Osteocyte (in vitro differentiated cells): Measurements from ENCODE around the gene RAD54L. TPM values are rescaled to one million over a fixed set of nuclear protein-coding genes. Genes with fewer than 3 reads are reported as not detected.

Experiments
- DNase-seq: peaks from one replicate; pipeline ENCODE4 v3.0.0; 2021; ENCODE audit warnings: mixed read lengths; ENCODE audit not compliant: unreplicated experiment; ENCODE audit errors: extremely low spot score
- H3K27ac Mint-ChIP-seq: one replicate; pipeline ENCODE4 v1.8.0; 2021; ENCODE audit warnings: mild to moderate bottlenecking, mixed read lengths; ENCODE audit not compliant: unreplicated experiment
- H3K27me3 Mint-ChIP-seq: one replicate; pipeline ENCODE4 v1.8.0; 2021; ENCODE audit warnings: mixed read lengths; ENCODE audit not compliant: unreplicated experiment
- H3K36me3 Mint-ChIP-seq: one replicate; pipeline ENCODE4 v1.8.0; 2021; ENCODE audit warnings: mixed read lengths; ENCODE audit not compliant: unreplicated experiment
- H3K4me1 Mint-ChIP-seq: one replicate; pipeline ENCODE4 v1.8.0; 2021; ENCODE audit warnings: mixed read lengths; ENCODE audit not compliant: unreplicated experiment
- H3K4me3 Mint-ChIP-seq: one replicate; pipeline ENCODE4 v1.8.0; 2021; ENCODE audit warnings: mild to moderate bottlenecking, moderate library complexity, mixed read lengths; ENCODE audit not compliant: unreplicated experiment
- H3K9me3 Mint-ChIP-seq: one replicate; pipeline ENCODE4 v1.8.0; 2021; ENCODE audit warnings: mixed read lengths; ENCODE audit not compliant: unreplicated experiment
- total RNA-seq: library from RNA; stranded (reverse); gene quantifications from 2 replicates; pipeline ENCODE4 v1.2.1, GENCODE V29; 2021
- TF ChIP-seq, protein P1 (sequence below): fragments of 200-600 bp; sonication (generic); IDR thresholded peaks from 2 replicates; pipeline ENCODE4 v1.5.0; 2021; ENCODE audit warnings: antibody characterized with exemption, mild to moderate bottlenecking, moderate library complexity

RAD54L gene
- total RNA-seq, 1 donor from 2014 or later = 4.2 TPM

DNA sequence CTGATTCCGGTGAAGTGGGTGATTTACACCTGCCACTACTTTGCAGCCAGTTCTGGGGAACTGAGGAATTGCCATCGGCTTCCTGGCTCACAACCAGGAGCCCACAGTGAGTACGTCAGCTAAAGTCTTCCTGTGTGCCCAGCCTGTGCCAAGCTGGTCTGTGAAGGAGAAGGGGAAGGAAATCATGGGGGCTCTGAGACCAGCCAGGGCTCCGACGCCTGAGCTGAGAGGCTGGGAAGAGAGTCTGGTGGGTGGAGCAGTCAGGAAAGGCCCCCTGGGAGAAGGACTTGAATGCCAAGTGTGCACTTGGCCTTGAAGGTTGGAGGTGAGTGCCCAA is 43.2 kb upstream of the RAD54L start:
- Mint-ChIP-seq H3K4me3 (peak overlapping the region; percentile 96), H3K27me3 (no peaks in the 10 kb centered on the region), H3K27ac (peak overlapping the region; percentile 69), H3K36me3 (no peaks in the 10 kb centered on the region), H3K9me3 (no peaks in the 10 kb centered on the region), H3K4me1 (peaks cover 32% of the 10 kb centered on the region)
- TF ChIP-seq, protein P1, sequence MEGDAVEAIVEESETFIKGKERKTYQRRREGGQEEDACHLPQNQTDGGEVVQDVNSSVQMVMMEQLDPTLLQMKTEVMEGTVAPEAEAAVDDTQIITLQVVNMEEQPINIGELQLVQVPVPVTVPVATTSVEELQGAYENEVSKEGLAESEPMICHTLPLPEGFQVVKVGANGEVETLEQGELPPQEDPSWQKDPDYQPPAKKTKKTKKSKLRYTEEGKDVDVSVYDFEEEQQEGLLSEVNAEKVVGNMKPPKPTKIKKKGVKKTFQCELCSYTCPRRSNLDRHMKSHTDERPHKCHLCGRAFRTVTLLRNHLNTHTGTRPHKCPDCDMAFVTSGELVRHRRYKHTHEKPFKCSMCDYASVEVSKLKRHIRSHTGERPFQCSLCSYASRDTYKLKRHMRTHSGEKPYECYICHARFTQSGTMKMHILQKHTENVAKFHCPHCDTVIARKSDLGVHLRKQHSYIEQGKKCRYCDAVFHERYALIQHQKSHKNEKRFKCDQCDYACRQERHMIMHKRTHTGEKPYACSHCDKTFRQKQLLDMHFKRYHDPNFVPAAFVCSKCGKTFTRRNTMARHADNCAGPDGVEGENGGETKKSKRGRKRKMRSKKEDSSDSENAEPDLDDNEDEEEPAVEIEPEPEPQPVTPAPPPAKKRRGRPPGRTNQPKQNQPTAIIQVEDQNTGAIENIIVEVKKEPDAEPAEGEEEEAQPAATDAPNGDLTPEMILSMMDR = no peak
- DNase-seq = no peak

DNA sequence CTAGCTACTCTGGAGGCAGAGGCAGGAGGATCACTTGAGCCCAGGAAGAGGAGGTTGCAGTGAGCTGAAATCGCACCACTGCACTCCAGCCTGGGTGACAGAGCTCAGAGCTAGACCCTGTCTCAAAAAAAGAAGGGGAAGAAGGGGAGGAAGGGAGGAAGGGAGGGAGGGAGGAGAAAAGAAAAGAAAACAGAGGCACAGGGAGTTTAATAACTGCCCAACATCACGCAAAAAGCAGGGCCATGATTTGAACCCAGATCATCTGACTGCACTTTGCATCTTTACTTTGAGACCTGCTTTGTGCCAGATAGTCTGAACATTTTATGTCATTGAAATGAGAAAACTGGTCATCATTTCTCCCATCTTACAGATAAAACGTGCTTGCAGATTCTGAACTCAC is 42.4 kb upstream of the RAD54L start:
- no peaks in the 10 kb centered on the region for H3K27me3 Mint-ChIP-seq
- no peak overlapping the region for H3K4me3 Mint-ChIP-seq
- no peaks in the 10 kb centered on the region for H3K9me3 Mint-ChIP-seq
- no peaks in the 10 kb centered on the region for H3K36me3 Mint-ChIP-seq
- DNase-seq = no peak
- H3K4me1 Mint-ChIP-seq = peaks cover 32% of the 10 kb centered on the region
- TF ChIP-seq, protein P1 = no peak
- H3K27ac Mint-ChIP-seq = peak overlapping the region; percentile 69

DNA sequence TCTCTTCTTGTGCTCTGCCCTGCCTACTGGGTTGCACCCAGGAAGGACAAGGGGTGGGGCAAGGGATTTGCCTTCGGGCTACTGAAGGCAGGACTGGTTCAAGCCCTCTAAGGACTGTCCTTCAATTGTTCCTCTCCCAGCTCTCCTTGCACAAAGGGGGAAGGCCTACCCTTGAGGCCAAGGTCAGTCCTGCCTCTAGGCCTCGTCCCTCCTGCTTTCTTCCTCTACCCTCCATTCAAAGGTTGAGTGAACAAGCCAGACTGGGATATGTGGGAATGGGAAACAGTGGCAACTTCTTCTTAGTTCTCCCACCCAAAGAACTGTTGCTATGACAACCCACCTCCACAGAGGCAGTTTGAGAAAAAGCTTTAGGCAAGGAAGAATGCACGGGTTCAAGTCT is 41.8 kb upstream of the RAD54L start:
- no peak for DNase-seq
- Mint-ChIP-seq H3K27ac (no peak overlapping the region), H3K4me3 (no peak overlapping the region), H3K27me3 (no peaks in the 10 kb centered on the region), H3K9me3 (no peaks in the 10 kb centered on the region), H3K36me3 (no peaks in the 10 kb centered on the region), H3K4me1 (peaks cover 32% of the 10 kb centered on the region)
- TF ChIP-seq, protein P1 = no peak

DNA sequence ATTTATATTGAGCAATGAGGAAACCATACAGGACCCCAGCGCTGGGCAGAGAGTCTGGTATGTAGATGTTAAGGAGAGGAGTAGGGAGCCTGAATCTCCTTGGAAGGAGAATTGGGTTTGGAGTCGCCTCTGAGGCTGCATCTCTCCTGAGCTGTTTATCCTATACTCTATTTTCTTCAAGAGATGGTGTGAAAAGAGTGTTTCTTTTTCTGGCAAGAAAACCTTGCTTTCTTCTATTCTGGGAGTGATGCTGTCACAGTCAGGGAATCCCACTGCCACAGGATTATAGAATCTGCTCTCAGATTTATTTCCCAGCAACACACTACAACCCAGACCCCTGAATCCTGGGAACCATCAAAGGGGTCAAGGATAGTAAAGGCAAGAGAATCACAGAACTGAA is 41.2 kb upstream of the RAD54L start:
- H3K9me3 Mint-ChIP-seq = no peaks in the 10 kb centered on the region
- peaks cover 32% of the 10 kb centered on the region for H3K4me1 Mint-ChIP-seq
- H3K27me3 Mint-ChIP-seq = no peaks in the 10 kb centered on the region
- H3K4me3 Mint-ChIP-seq = no peak overlapping the region
- no peak for DNase-seq
- TF ChIP-seq, protein P1 = no peak
- no peaks in the 10 kb centered on the region for H3K36me3 Mint-ChIP-seq
- H3K27ac Mint-ChIP-seq = no peak overlapping the region

DNA sequence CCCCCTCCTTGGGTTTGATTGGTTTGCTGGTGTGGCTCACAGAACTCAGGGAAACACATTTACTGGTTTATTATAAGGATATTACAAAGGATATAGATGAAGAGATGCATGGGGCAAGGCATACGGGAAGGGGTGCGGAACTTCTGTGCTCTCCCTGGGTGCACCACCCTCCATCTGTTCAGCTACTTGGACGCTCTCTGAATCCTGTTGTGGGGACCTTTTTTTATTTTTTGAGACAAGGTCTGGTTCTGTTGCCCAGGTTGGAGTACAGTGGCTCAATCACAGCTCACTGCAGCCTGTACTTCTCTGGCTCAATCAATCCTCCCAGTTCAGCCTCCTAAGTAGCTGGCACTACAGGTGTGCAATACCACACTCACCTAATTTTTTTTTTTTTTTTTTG is 37.0 kb upstream of the RAD54L start:
- Mint-ChIP-seq H3K36me3 (peaks cover 3% of the 10 kb centered on the region), H3K9me3 (no peaks in the 10 kb centered on the region), H3K27ac (no peak overlapping the region), H3K27me3 (no peaks in the 10 kb centered on the region), H3K4me3 (no peak overlapping the region), H3K4me1 (peaks cover 4% of the 10 kb centered on the region)
- TF ChIP-seq, protein P1 = no peak
- no peak for DNase-seq
